Thyroid gland (tissue), 4 donors: Measurements from ENCODE around the gene IHH.

Experiments used
- POLR2A ChIP-seq, 2 donors: fragments of 450-650 bp; IDR thresholded peaks; one replicate each; pipeline ENCODE4 v1.6.1; 2017; ENCODE audit warnings: antibody characterized with exemption in 2 of 2, mild to moderate bottlenecking in 2 of 2, moderate library complexity in 1 of 2
- TF ChIP-seq, protein P1 (sequence below), 6 experiments: fragments of 200-600 bp in 3 of 6; fragments of 450-650 bp in 3 of 6; sonication (generic) in 3 of 6; IDR thresholded peaks; one replicate each; pipeline ENCODE4 v1.5.1; 2016 to 2019; ENCODE audit warnings: antibody characterized with exemption in 6 of 6, mild to moderate bottlenecking in 2 of 6, inconsistent platforms in 1 of 6, moderate library complexity in 1 of 6

DNA sequence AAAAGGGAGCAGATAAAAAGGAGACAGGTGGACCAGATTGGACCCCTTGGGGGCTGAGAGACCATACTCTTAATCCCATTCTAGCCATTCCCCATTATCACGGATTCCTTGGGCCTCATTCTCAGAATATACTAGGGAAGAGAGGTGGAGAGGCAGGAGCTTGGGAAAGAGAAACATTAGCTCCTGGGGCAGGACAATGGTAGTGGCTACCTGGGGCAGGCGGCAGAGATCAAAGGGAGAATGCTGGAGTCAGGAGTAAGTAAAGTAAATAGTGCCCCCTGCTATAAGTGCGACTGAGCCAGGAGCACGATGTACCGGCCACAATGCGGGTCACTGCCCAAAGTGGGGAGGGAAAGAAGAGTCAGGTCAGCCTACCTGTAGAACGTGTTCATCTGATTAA lies 20.4 kb upstream of the IHH start:
- TF ChIP-seq, protein P1, sequence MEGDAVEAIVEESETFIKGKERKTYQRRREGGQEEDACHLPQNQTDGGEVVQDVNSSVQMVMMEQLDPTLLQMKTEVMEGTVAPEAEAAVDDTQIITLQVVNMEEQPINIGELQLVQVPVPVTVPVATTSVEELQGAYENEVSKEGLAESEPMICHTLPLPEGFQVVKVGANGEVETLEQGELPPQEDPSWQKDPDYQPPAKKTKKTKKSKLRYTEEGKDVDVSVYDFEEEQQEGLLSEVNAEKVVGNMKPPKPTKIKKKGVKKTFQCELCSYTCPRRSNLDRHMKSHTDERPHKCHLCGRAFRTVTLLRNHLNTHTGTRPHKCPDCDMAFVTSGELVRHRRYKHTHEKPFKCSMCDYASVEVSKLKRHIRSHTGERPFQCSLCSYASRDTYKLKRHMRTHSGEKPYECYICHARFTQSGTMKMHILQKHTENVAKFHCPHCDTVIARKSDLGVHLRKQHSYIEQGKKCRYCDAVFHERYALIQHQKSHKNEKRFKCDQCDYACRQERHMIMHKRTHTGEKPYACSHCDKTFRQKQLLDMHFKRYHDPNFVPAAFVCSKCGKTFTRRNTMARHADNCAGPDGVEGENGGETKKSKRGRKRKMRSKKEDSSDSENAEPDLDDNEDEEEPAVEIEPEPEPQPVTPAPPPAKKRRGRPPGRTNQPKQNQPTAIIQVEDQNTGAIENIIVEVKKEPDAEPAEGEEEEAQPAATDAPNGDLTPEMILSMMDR (IDR thresholded peaks at IDR 0.05) = no peak
- TF ChIP-seq POLR2A (IDR thresholded peaks at IDR 0.05) = no peak
